Embryonic facial prominence (tissue), 1 donor: ENCODE data around the gene CSNK2A2.

Source experiments
- DNase-seq: peaks from one replicate; pipeline ENCODE4 v3.0.0-alpha.2; 2016; ENCODE audit errors: extremely low spot score

CSNK2A2 gene

GRCh38 chr16:58198803-58199411 is 1.0 kb upstream of the CSNK2A2 start:
- no peak for DNase-seq

DNA sequence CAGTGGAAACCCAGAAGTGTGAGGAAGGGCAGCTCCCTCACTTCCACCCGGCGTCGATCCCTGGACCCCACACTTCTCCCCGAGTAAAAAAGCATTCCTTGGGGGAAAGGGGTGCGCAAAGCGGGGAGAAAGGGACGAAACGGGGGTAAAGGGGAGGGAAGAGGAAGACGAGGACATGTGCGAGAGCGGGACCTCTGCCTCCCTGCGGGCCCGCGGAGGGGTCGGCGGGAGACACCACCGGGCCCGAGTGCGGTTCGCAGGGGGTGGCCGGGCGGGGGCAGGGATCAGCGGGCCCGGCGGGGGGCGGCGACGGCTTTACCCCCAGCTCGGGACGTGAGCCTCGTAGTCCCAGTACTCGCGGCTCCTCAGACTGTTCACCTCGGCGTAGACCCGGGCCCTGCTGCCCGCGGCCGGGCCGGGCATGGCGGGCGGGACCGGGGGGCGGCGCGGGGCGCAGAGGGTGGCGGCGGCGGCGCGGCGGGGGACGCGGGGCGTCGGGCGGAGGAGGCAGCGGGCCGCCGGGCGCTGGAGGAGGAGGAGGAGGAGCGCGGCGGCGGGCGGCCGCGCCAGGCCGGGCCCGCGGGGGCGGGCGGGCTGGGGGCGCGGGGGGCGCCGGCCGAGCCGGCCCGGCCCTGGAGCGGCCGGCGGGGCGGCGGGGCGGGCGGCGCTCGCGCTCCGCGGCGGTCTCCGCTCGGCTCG is 443 bp downstream of the CSNK2A2 start:
- DNase-seq: no peak

DNA sequence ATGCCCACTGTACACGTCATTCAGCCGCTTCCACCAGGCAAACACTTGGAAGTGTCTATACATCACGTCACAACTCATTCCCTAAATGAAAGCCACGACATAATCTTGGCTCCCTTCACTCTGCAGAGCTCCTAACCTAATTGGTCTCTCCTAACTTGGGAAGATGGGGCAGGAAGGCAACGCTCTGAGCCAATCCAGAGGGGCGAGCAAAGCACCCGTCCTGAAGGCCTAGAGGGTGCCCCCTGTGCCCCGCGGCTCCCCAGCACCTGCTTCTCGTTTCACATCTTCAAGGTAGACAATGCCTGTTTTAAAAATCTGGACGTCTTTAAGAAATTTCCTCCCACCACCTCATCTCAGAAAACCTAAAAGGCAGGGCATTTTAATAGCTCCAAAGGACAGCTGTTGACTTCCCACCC is 1.0 kb downstream of the CSNK2A2 start:
- DNase-seq: no peak

GRCh38 chr16:58195771-58196170 is 2.1 kb downstream of the CSNK2A2 start:
- no peak for DNase-seq

GRCh38 chr16:58195344-58195743 is 2.6 kb downstream of the CSNK2A2 start:
- no peak for DNase-seq

- DNase-seq: no peak
Observed at GRCh38 chr16:58194790-58195189, 3.1 kb downstream of the CSNK2A2 start.

- DNase-seq: no peak
Observed at GRCh38 chr16:58187665-58188421, 10.1 kb downstream of the CSNK2A2 start.

DNA sequence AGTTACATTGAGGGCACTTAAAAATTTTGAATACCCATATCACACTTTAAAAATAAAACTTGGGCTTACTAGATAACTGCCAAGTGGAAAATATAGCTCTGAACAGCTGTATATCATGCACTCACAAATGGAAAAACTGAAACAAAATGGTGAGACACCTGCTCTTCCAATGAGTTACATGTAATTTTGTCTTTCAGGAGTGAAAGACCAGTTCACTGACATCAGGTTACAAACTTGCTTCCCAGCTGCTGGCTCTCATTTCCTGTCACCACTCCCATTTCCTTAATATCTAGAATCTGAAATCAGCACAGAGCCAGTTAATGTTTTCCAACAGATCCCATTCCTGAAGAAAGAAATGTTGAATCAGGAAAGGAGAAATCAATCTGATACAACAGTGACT is 10.8 kb downstream of the CSNK2A2 start:
- DNase-seq: no peak

GRCh38 chr16:58186176-58186944 is 11.5 kb downstream of the CSNK2A2 start:
- DNase-seq: no peak

GRCh38 chr16:58177353-58177710 is 20.6 kb downstream of the CSNK2A2 start:
- no peak for DNase-seq

GRCh38 chr16:58176608-58177352 is 21.1 kb downstream of the CSNK2A2 start:
- DNase-seq: no peak

DNA sequence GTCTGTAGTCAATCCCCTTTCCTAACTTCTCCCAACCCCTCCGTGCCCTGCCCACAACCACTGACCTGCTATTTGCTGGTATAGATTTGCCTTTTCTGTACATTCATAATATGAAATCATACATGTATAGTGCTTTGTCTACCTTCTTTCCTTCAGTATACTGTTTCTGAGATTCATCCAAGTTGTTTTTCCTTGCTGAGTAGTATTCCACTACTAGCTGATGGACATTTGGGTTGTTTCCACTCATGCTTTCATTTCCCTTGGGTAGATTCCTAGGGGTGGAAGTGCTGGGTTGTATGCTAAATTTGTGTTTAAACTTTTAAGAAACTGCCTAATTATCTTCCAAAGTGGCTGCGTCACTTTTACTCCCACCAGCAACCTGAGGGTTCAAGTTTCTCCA is 27.7 kb downstream of the CSNK2A2 start:
- no peak for DNase-seq

- no peak for DNase-seq
Observed at GRCh38 chr16:58160855-58161254, 37.1 kb downstream of the CSNK2A2 start.

DNA sequence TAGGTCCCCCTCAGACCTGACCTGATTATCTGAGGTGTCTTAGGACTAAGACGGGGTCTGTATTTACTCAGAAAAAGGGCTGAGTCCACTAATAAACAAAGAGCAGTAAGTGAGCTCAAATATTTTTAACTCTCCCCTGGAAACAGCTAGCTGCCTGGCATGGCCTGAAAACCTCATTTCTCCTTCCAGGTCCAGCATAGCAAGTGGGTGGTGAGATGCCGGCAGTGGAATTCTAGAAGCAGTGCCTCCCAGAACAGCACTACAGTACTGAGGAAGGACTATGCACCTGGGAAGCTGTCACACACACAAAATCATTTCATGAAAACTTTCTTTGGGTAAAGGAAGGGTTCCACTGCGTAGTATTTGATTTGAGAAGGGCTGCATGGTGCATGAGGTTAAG is 39.2 kb downstream of the CSNK2A2 start:
- no peak for DNase-seq

DNA sequence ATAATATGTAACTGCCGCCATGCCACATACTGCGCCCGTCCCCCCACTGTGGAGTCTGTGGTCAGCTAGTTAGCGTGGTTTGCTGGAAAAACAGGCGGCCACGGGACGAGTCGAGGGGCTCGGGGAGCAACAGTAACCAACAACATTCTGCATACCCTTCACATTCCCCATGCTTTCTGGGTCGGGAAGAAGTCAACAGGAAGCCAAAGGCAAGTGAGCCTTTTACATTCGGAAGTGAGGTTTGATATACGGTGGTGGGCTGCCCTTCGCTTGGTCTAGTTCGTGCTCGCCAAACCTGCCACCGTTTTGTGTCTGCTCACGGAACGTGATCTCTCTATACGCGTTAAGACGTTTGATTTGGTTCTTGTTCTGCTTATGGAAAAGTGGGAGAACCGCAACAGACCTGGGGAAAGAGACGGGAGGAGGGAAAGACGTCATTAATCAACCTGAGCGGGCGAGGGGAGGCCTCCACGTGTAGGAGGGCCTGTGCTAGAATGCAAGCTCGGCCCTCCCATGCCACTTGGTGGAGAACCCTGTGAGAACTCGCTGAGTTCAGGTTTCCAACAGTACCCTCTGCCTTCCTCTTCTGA is 39.9 kb downstream of the CSNK2A2 start:
- no peak for DNase-seq

DNA sequence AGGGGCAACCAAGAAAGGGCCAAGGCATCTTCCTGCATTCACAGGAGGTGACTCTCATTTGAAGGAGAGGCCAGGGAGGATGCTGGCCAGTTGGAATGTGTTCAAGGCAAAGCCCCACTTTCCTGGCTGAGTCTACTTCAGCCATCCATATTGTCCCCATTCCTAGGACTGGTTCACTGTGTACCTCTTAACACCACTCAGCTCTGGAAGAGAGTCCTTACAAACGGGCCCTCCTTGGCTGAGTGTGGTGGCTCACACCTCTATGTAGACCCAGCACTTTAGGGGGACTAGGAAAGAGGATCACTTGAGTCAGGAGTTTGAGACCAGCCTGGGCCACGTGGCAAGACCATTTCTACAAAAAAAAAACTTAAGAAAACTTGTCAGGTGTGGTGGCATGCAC is 40.7 kb downstream of the CSNK2A2 start:
- DNase-seq: no peak

DNA sequence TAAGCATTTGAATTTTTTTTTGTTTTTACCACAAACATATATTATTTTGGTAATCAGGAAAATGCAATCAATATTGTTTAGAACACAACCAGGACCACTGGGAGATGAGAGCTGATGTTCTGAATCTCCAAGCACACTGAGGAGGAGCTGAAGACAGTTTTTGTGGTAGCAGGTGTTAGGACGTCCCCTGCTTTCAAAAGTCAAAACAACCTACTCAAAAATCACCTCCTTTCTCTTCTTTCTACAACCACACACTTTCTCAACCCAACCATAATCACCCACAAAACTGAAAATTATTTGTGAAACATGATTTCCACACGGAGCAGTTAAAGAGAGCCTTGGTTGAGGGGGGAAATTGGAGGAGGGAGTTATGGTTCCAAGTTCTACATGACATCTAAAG is 42.1 kb downstream of the CSNK2A2 start:
- no peak for DNase-seq

DNA sequence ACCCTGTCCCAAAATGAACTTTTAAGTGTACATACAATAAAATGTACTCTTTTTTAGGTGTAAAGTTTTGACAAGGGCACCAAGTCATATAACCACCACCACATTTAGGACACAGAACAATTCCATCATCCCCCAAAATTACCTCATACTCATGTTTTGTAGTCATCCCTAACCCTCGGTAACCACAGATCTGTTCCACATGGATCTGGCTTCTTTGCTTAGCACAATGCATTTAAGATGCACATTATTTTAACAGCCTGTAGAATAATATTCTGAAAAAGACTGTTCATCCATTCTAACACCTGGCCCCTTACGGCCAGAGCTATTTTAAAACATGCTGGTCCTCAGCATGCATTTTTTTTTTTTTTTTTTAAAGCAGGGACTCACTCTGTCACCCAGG is 43.6 kb downstream of the CSNK2A2 start:
- no peak for DNase-seq

DNA sequence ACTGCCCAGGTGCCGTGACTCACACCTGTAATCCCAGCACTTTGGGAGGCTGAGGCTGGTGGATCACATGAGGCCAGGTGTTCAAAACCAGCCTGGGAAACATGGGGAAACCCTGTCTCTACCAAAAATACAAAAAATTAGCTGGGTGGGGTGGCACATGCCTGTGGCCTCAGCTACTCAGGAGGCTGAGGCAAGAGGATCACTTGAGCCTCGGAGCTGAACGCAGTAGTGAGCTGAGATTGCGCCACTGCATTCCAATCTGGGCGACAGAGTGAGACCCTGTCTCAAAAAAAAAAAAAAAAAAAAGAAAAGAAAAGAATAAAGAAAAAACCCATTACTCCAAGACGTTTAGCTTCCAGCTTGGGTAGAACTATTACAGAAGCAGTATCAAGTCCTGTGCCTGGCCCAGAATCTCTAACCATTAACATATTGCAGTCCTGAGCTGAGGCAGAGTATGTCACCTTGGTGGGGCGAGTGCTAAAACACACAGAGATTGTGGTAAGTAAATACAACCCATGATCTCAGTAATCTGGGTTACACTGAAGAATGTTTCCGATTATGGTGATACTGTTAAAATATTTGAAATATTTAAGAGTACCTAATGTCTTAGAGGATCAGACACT is 45.5 kb downstream of the CSNK2A2 start:
- DNase-seq: no peak

DNA sequence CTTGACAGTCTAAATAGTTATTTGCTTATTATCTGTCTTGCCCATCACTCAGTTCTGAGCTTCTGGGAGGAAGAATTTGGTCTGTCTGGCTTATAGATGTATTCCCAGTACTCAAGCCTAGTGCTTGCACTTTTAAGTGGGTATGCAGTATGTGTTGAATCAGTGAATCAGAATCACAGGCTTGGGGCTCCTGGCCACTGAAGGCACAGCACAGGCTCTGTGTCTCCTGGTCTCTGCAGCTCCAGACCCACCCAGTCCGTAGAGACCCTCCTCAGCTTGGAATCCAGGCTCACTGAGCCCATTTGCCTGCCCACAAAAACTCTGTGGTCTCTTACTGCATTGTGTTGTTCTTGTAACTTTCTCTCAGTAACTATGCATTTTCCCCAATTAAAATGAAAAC is 49.4 kb downstream of the CSNK2A2 start:
- DNase-seq: no peak

DNA sequence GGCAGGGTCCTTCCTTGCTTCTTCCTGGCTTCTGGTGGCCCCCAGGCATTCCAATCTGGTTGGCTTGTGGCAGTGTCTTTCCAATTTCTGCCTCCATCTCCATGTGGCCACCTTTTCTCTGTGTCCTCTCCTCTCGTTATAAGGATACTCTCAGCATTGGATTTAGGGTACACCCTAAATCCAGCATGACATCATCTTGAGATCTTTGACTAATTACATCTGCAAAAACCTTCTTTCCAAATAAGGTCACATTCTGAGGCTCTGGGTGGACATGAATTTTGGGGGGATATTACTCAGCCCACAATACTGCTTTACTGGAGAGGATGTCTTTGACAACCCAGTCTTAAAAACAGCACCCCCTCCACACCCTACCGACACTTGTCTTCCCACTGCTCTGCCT is 49.8 kb downstream of the CSNK2A2 start:
- no peak for DNase-seq
